Measurements from ENCODE around the gene ELFN2. TPM values are rescaled to one million over a fixed set of nuclear protein-coding genes. Genes with fewer than 3 reads are reported as not detected.

The ELFN2 gene
- total and polyA plus RNA-seq, 3 experiments from 2014 or later, result 0.02 to 0.20 (median 0.09) TPM

GRCh38 chr22:37319469-37319868, 107.8 kb downstream of the ELFN2 start:
- Histone ChIP-seq H3K27ac (ENCODE audit: low read depth, low read length) (no peak overlapping the region), H3K9me3 (ENCODE audit: low read length) (no peaks in the 10 kb centered on the region), H3K4me1 (ENCODE audit: insufficient read depth, low read length) (peaks cover 23% of the 10 kb centered on the region), H3K4me3 (ENCODE audit: low read length) (no peak overlapping the region), H3K36me3 (ENCODE audit: insufficient read depth, low read length) (no peaks in the 10 kb centered on the region), H3K27me3 (ENCODE audit: insufficient read depth, low read length, poor library complexity, severe bottlenecking) (peaks cover 9% of the 10 kb centered on the region)
- no peak for DNase-seq
- Mint-ChIP-seq H3K4me1 (peaks cover 13 to 28% (median 19%) of the 10 kb centered on the region in 3 donors), H3K9me3 (no peaks in the 10 kb centered on the region), H3K4me3 (no peak overlapping the region), H3K27ac (no peak overlapping the region), H3K27me3 (peaks cover 12 to 18% of the 10 kb centered on the region in 2 donors), H3K36me3 (peaks cover 0 to 2% (median 0%) of the 10 kb centered on the region in 3 donors)
- CTCF ChIA-PET, result interaction anchor here (1.7 kb wide), 1 partner anchor 109 kb away, joined by 4 read pairs; no protein-coding TSS in a partner anchor
- POLR2A ChIA-PET, result interaction anchor here (0.6 to 1.0 kb wide), 2 partner anchors 10 to 52 kb away, joined by 3 read pairs; no protein-coding TSS in a partner anchor

- no peak for DNase-seq
- H3K4me3 Mint-ChIP-seq, result no peak overlapping the region
These were observed 108.7 kb downstream of the ELFN2 start for GRCh38 chr22:37318364-37319109.

More at GRCh38 chr22:37318364-37319109, 108.7 kb downstream of the ELFN2 start:
- peaks cover 5 to 9% of the 10 kb centered on the region in 2 donors for H3K27me3 Mint-ChIP-seq
- H3K27ac Mint-ChIP-seq, result no peak overlapping the region
- ChIA-PET POLR2A (interaction anchor here (0.6 to 1.0 kb wide), 2 partner anchors 9 to 51 kb away, joined by 3 read pairs; no protein-coding TSS in a partner anchor), CTCF (interaction anchor here (1.0 to 3.0 kb wide), 10 partner anchors 9 to 249 kb away, joined by 3 to 19 read pairs (median 6); no protein-coding TSS in a partner anchor)
- H3K4me1 Mint-ChIP-seq, result peaks cover 18 to 36% (median 25%) of the 10 kb centered on the region in 3 donors
- no peak overlapping the region for H3K4me3 ChIP-seq (ENCODE audit: low read length)
- peaks cover 28% of the 10 kb centered on the region for H3K4me1 ChIP-seq (ENCODE audit: insufficient read depth, low read length)
- H3K27ac ChIP-seq (ENCODE audit: low read depth, low read length), result no peak overlapping the region
- peaks cover 3% of the 10 kb centered on the region for H3K27me3 ChIP-seq (ENCODE audit: insufficient read depth, low read length, poor library complexity, severe bottlenecking)
- no peaks in the 10 kb centered on the region for H3K9me3 ChIP-seq (ENCODE audit: low read length)
- peaks cover 0 to 12% (median 0%) of the 10 kb centered on the region in 3 donors for H3K36me3 Mint-ChIP-seq
- peaks cover 4% of the 10 kb centered on the region for H3K36me3 ChIP-seq (ENCODE audit: insufficient read depth, low read length)
- H3K9me3 Mint-ChIP-seq, result no peaks in the 10 kb centered on the region

Other genes with a start within 250 kb of the ELFN2 start
- 1 to 10 TPM; 3.6 to 4.3 TPM for gene C1QTNF6, start 239.2 kb downstream of the ELFN2 start, total RNA-seq
- gene C1QTNF6, start 239.2 kb downstream of the ELFN2 start, polyA plus RNA-seq, result 1.8 TPM
- gene SSTR3, start 215.0 kb downstream of the ELFN2 start, total RNA-seq, result under 1 TPM; 0.24 to 0.62 TPM
- gene SSTR3, start 215.0 kb downstream of the ELFN2 start, polyA plus RNA-seq, result 0.59 TPM
- 100 to 1,000 TPM; 433 to 452 TPM for gene RAC2, start 183.2 kb downstream of the ELFN2 start, total RNA-seq
- gene RAC2, start 183.2 kb downstream of the ELFN2 start, polyA plus RNA-seq, result 1,206 TPM
- 10 to 100 TPM; 23.1 to 24.7 TPM for gene CYTH4, start 145.0 kb downstream of the ELFN2 start, total RNA-seq
- gene CYTH4, start 145.0 kb downstream of the ELFN2 start, polyA plus RNA-seq, result 80.2 TPM
- 100 to 1,000 TPM; 162 to 171 TPM for gene MFNG, start 58.9 kb upstream of the ELFN2 start, total RNA-seq
- gene MFNG, start 58.9 kb upstream of the ELFN2 start, polyA plus RNA-seq, result 323 TPM
- gene CARD10, start 91.9 kb upstream of the ELFN2 start, total RNA-seq, result under 1 TPM; 0.29 to 0.31 TPM
- 1.0 TPM for gene CARD10, start 91.9 kb upstream of the ELFN2 start, polyA plus RNA-seq
- under 1 TPM; 0.13 to 0.31 TPM for gene CDC42EP1, start 133.0 kb upstream of the ELFN2 start, total RNA-seq
- not detected for gene CDC42EP1, start 133.0 kb upstream of the ELFN2 start, polyA plus RNA-seq
- gene LGALS2, start 152.6 kb upstream of the ELFN2 start, total RNA-seq, result not detected
- gene LGALS2, start 152.6 kb upstream of the ELFN2 start, polyA plus RNA-seq, result not detected
- 10 to 100 TPM; 69.1 to 74.3 TPM for gene GGA1, start 181.4 kb upstream of the ELFN2 start, total RNA-seq
- gene GGA1, start 181.4 kb upstream of the ELFN2 start, polyA plus RNA-seq, result 34.9 TPM
- 10 to 100 TPM; 93.1 to 94.6 TPM for gene SH3BP1, start 212.2 kb upstream of the ELFN2 start, total RNA-seq
- 32.3 TPM for gene SH3BP1, start 212.2 kb upstream of the ELFN2 start, polyA plus RNA-seq
- 10 to 100 TPM; 36.0 to 37.8 TPM for gene PDXP, start 231.2 kb upstream of the ELFN2 start, total RNA-seq
- 7.1 TPM for gene PDXP, start 231.2 kb upstream of the ELFN2 start, polyA plus RNA-seq
- 100 to 1,000 TPM; 204 to 223 TPM for gene LGALS1, start 248.2 kb upstream of the ELFN2 start, total RNA-seq
- gene LGALS1, start 248.2 kb upstream of the ELFN2 start, polyA plus RNA-seq, result 182 TPM

All from CD8-positive, alpha-beta memory T cell (primary cell).